ENCODE results near the gene CD72. TPM values are rescaled to one million over a fixed set of nuclear protein-coding genes. Genes with fewer than 3 reads are reported as not detected.
A peak's percentile ranks its signal among the peaks of the same experiment; 100 is the strongest.

The CD72 gene
- total RNA-seq, 1 donor from 2014 or later: 1.7 TPM

- peaks cover 19% of the 10 kb centered on the region for H3K27me3 ChIP-seq (ENCODE audit: control insufficient read depth, insufficient read depth, low read length)
- DNase-seq (ENCODE audit: low read depth): no peak
- no peak for TF ChIP-seq CTCF (IDR thresholded peaks at IDR 0.05; ENCODE audit: insufficient read depth, low read length, poor library complexity, severe bottlenecking)
- H3K36me3 ChIP-seq (ENCODE audit: control insufficient read depth, insufficient read depth, low read length): no peaks in the 10 kb centered on the region
- H3K4me3 ChIP-seq (ENCODE audit: low read depth, low read length): no peak overlapping the region
Observed at GRCh38 chr9:35619800-35620158, 1.6 kb upstream of the CD72 start.

GRCh38 chr9:35618854-35619799 is 914 bp upstream of the CD72 start:
- peaks cover 19% of the 10 kb centered on the region for H3K27me3 ChIP-seq (ENCODE audit: control insufficient read depth, insufficient read depth, low read length)
- DNase-seq (ENCODE audit: low read depth): no peak
- no peak overlapping the region for H3K4me3 ChIP-seq (ENCODE audit: low read depth, low read length)
- H3K36me3 ChIP-seq (ENCODE audit: control insufficient read depth, insufficient read depth, low read length): no peaks in the 10 kb centered on the region
- TF ChIP-seq CTCF (IDR thresholded peaks at IDR 0.05; ENCODE audit: insufficient read depth, low read length, poor library complexity, severe bottlenecking): no peak

GRCh38 chr9:35617548-35617947 is 665 bp downstream of the CD72 start:
- no peak overlapping the region for H3K4me3 ChIP-seq (ENCODE audit: low read depth, low read length)
- no peak for DNase-seq (ENCODE audit: low read depth)
- peaks cover 19% of the 10 kb centered on the region for H3K27me3 ChIP-seq (ENCODE audit: control insufficient read depth, insufficient read depth, low read length)
- no peak for TF ChIP-seq CTCF (IDR thresholded peaks at IDR 0.05; ENCODE audit: insufficient read depth, low read length, poor library complexity, severe bottlenecking)
- no peaks in the 10 kb centered on the region for H3K36me3 ChIP-seq (ENCODE audit: control insufficient read depth, insufficient read depth, low read length)

GRCh38 chr9:35616681-35617459 is 1.3 kb downstream of the CD72 start:
- Histone ChIP-seq H3K27me3 (ENCODE audit: control insufficient read depth, insufficient read depth, low read length) (peaks cover 19% of the 10 kb centered on the region), H3K36me3 (ENCODE audit: control insufficient read depth, insufficient read depth, low read length) (no peaks in the 10 kb centered on the region), H3K4me3 (ENCODE audit: low read depth, low read length) (peak overlapping the region; percentile 16)
- no peak for DNase-seq (ENCODE audit: low read depth)
- no peak for TF ChIP-seq CTCF (IDR thresholded peaks at IDR 0.05; ENCODE audit: insufficient read depth, low read length, poor library complexity, severe bottlenecking)

GRCh38 chr9:35615981-35616680 is 2.1 kb downstream of the CD72 start:
- H3K27me3 ChIP-seq (ENCODE audit: control insufficient read depth, insufficient read depth, low read length): peaks cover 19% of the 10 kb centered on the region
- H3K36me3 ChIP-seq (ENCODE audit: control insufficient read depth, insufficient read depth, low read length): no peaks in the 10 kb centered on the region
- no peak overlapping the region for H3K4me3 ChIP-seq (ENCODE audit: low read depth, low read length)
- no peak for DNase-seq (ENCODE audit: low read depth)
- TF ChIP-seq CTCF (IDR thresholded peaks at IDR 0.05; ENCODE audit: insufficient read depth, low read length, poor library complexity, severe bottlenecking): no peak

Data from kidney epithelial cell (primary cell).